Panc1 (cell line): ENCODE measurements around the gene RGS17. TPM values are rescaled to one million over a fixed set of nuclear protein-coding genes. Genes with fewer than 3 reads are reported as not detected.

Experiments
- ATAC-seq: fragments of 200-7000 bp; cut with Tn5 transposase; 2 replicates; pipeline ENCODE4 v1.9.1; 2020; ENCODE audit warnings: mild to moderate bottlenecking, moderate library complexity
- BruUV-seq: library from RNA; stranded (reverse); fragments of 400-500 nt; replicated peaks from 2 replicates; lab custom pipeline; 2021; lab: Mats Ljungman, UMichigan
- CTCF ChIA-PET: fragments of 300-600 bp; sonication (Branson Sonifier 250); formaldehyde crosslinking; loops from one replicate; lab custom pipeline; 2022; ENCODE audit warnings: antibody characterized with exemption; lab: Charles Lee
- POLR2A ChIA-PET: fragments of 300-600 bp; sonication (Branson Sonifier 250); formaldehyde crosslinking; loops from one replicate; lab custom pipeline; 2022; ENCODE audit warnings: antibody characterized with exemption; lab: Charles Lee
- DNase-seq: peaks from one replicate; pipeline ENCODE4 v3.0.0-alpha.2; 2010; ENCODE audit warnings: low read depth, low spot score
- H3K27ac ChIP-seq: 2 replicates; pipeline ENCODE4 v1.5.1; 2011; ENCODE audit warnings: mild to moderate bottlenecking, low read length, inconsistent platforms
- H3K27me3 ChIP-seq: fragments of 200-500 bp; sonication (Bioruptor generic); 2 replicates; pipeline ENCODE4 v1.6.0; 2014; ENCODE audit warnings: low read length, inconsistent platforms; ENCODE audit not compliant: control insufficient read depth, insufficient read depth
- H3K36me3 ChIP-seq: fragments of 200-500 bp; sonication (Bioruptor generic); 2 replicates; pipeline ENCODE4 v1.5.1; 2014; ENCODE audit warnings: inconsistent platforms, mild to moderate bottlenecking, low read length, moderate library complexity; ENCODE audit not compliant: control insufficient read depth, insufficient read depth
- H3K4me1 ChIP-seq: 2 replicates; pipeline ENCODE4 v1.5.1; 2011; ENCODE audit warnings: inconsistent platforms, mild to moderate bottlenecking, low read length, moderate library complexity; ENCODE audit not compliant: control insufficient read depth, insufficient read depth
- H3K4me3 ChIP-seq, 2 experiments: 2 replicates each; pipeline ENCODE4 v1.5.1; 2011 to 2012; ENCODE audit warnings: low read depth in 2 of 2, low read length in 2 of 2, mild to moderate bottlenecking in 2 of 2, inconsistent platforms in 1 of 2, moderate library complexity in 1 of 2
- H3K9me3 ChIP-seq: fragments of 200-500 bp; sonication (Bioruptor generic); 2 replicates; pipeline ENCODE4 v1.5.1; 2014; ENCODE audit warnings: low read depth, mild to moderate bottlenecking, inconsistent platforms, low read length, moderate library complexity; ENCODE audit not compliant: control insufficient read depth, insufficient read depth
- CTCF ChIP-seq: fragments of 450-650 bp; IDR thresholded peaks from 2 replicates; pipeline ENCODE4 v1.5.1; 2017; ENCODE audit warnings: mild to moderate bottlenecking
- POLR2AphosphoS5 ChIP-seq: IDR thresholded peaks from 2 replicates; pipeline ENCODE4 v1.6.1; 2012; ENCODE audit warnings: mild to moderate bottlenecking, low read depth, low read length, moderate library complexity
- REST ChIP-seq, 2 experiments: IDR thresholded peaks; 2 replicates each; pipeline ENCODE4 v1.6.1; 2011 to 2012; ENCODE audit warnings: low read depth in 2 of 2, control low read depth in 1 of 2, low read length in 1 of 2, mild to moderate bottlenecking in 1 of 2, moderate library complexity in 1 of 2; ENCODE audit not compliant: insufficient read depth in 1 of 2
- SIN3A ChIP-seq: IDR thresholded peaks from 2 replicates; pipeline ENCODE4 v1.6.1; 2012; ENCODE audit warnings: low read depth, mild to moderate bottlenecking, low read length, moderate library complexity, borderline replicate concordance; ENCODE audit not compliant: insufficient read depth
- TCF7L2 ChIP-seq: IDR thresholded peaks from 2 replicates; pipeline ENCODE4 v1.6.1; 2011; ENCODE audit warnings: mild to moderate bottlenecking, low read depth, low read length, inconsistent platforms
- in situ Hi-C: cut with HindIII; loops from 2 replicates; pipeline ENCODE4 v1.10.0; 2016; ENCODE audit warnings: low sequenced_read_pairs, low pct_unique_long_range_greater_than_20kb
- intact Hi-C: fragments of 100-400 bp; cut with micrococcal nuclease; formaldehyde crosslinking; loops from one replicate; pipeline ENCODE4 v1.10.0; 2022; ENCODE audit not compliant: unreplicated experiment
- total RNA-seq: library from RNA; stranded (reverse); gene quantifications from one replicate; pipeline ENCODE4 v1.2.1, GENCODE V29; 2021; ENCODE audit not compliant: unreplicated experiment

RGS17 gene
- total RNA-seq, 1 experiment from 2014 or later, result 8.7 TPM

DNA sequence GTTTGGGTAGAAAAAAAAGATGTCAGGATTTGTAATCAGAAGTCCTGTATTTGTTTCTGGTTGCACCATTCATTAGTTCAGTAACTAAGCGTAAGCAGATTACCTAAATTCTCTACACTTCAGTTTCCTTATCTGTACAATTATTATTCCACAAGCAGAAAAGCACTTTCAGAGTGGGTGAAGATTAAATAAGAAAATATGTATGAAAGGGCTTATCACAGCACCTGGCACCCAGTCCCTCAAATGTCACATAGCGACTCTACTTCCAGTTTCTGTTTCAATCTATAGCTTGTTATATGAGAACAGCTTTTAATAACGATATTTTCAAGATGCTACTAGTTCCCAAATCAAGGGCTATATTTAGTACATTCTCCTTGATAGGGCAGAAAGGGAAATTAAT is 31.4 kb downstream of the RGS17 start:
- BruUV-seq, result no TSS peak
- Histone ChIP-seq H3K27me3 (no peaks in the 10 kb centered on the region), H3K4me3 (no peak overlapping the region), H3K9me3 (no peaks in the 10 kb centered on the region), H3K27ac (no peak overlapping the region), H3K4me1 (no peaks in the 10 kb centered on the region; the same call in 1 of the 2 replicates), H3K36me3 (no peaks in the 10 kb centered on the region)
- intact Hi-C loops (no loop called here), in situ Hi-C loops (no loop called here)
- DNase-seq (no peak), ATAC-seq (no peak)
- POLR2A ChIA-PET, result no interaction called here
- no peak for TF ChIP-seq TCF7L2
- TF ChIP-seq POLR2AphosphoS5, result no peak
- TF ChIP-seq SIN3A, result no peak
- no peak for TF ChIP-seq CTCF
- TF ChIP-seq REST (IDR thresholded peaks at IDR 0.05; ENCODE audit: insufficient read depth in 1 of 2, low read depth in 2 of 2, low read length in 1 of 2), result no peak
- CTCF ChIA-PET, result no interaction called here

DNA sequence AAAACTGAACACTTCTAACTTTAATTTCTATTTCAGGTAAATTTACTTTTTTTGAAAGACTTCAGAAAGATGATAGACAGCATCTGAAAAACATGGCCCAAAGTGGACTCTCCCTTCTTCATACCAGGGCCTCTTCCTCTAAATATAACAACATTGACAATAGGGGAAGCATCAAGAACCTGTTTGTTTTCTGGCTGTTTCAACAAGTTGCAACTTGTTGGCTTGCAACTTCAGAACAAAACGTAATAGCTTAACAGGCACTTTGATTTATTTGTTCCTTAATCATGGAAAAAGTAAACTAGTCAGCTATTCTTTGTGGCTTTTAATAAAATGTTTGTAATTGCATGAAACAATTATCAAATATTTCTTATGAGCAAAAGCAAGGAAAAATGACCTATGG is 34.3 kb downstream of the RGS17 start:
- Histone ChIP-seq H3K4me1 (peaks cover 14% of the 10 kb centered on the region), H3K27me3 (no peaks in the 10 kb centered on the region), H3K4me3 (no peak overlapping the region), H3K36me3 (no peaks in the 10 kb centered on the region), H3K9me3 (no peaks in the 10 kb centered on the region), H3K27ac (no peak overlapping the region)
- intact Hi-C loops, result no loop called here
- DNase-seq (no peak), ATAC-seq (no peak)
- in situ Hi-C loops, result no loop called here
- BruUV-seq, result no TSS peak
- no peak for TF ChIP-seq TCF7L2
- no peak for TF ChIP-seq CTCF
- TF ChIP-seq SIN3A, result no peak
- TF ChIP-seq REST (IDR thresholded peaks at IDR 0.05; ENCODE audit: insufficient read depth in 1 of 2, low read depth in 2 of 2, low read length in 1 of 2), result no peak
- TF ChIP-seq POLR2AphosphoS5, result no peak
- ChIA-PET CTCF (no interaction called here), POLR2A (no interaction called here)
